Measurements from ENCODE around the gene FAM118B.
"Not testable (repeated sequence)": the region's sequence is repeated elsewhere in the genome, so short reads cannot be mapped to it uniquely, and the experiment has no call there.

Gene FAM118B

GRCh38 chr11:126297004-126297403, 85.4 kb downstream of the FAM118B start:
- peaks cover 0 to 21% (median 0%) of the 10 kb centered on the region in 10 experiments; a peak in 7 of 20 replicates for H3K4me1 ChIP-seq
- H3K4me3 ChIP-seq, result no peak overlapping the region
- H3K27me3 ChIP-seq, result no peaks in the 10 kb centered on the region
- H3K4me2 ChIP-seq, result no peak overlapping the region
- no peaks in the 10 kb centered on the region for H3K9me3 ChIP-seq (replicated peaks in 1 of 11)
- no peak overlapping the region for H3K9ac ChIP-seq
- TF ChIP-seq Cebpa-rat (IDR thresholded peaks at IDR 0.05), result no peak
- H3K36me3 ChIP-seq, result peaks cover 24 to 73% (median 46%) of the 10 kb centered on the region in 11 experiments
- peaks cover 0 to 16% (median 0%) of the 10 kb centered on the region in 11 experiments; a peak in 2 of 22 replicates for H4K20me1 ChIP-seq
- no peak overlapping the region for H3K27ac ChIP-seq

GRCh38 chr11:126303623-126304456, 92.3 kb downstream of the FAM118B start, which contains the start of gene DCPS:
Gene DCPS (plus strand): TSS chr11:126304060. CDS start chr11:126304081, 21 bp downstream.
- peak within 1 kb of the TSS; percentile 61 to 77 (median 70) for H3K4me3 ChIP-seq
- H4K20me1 ChIP-seq, result peaks cover 0 to 4% (median 0%) of the 10 kb centered on the region in 11 experiments; a peak in 3 of 22 replicates
- H3K4me1 ChIP-seq, result peaks cover 17 to 41% (median 32%) of the 10 kb centered on the region in 10 experiments
- no peaks in the 10 kb centered on the region for H3K27me3 ChIP-seq
- H3K27ac ChIP-seq, result peak within 1 kb of the TSS; percentile 85 to 95 (median 92)
- H3K36me3 ChIP-seq, result peaks cover 5 to 42% (median 15%) of the 10 kb centered on the region in 11 experiments; a peak in 17 of 22 replicates
- H3K9me3 ChIP-seq (replicated peaks in 1 of 11), result no peaks in the 10 kb centered on the region
- H3K9ac ChIP-seq, result peak within 1 kb of the TSS; percentile 87 to 95 (median 93)
- peak within 1 kb of the TSS; percentile 82 to 95 (median 90) for H3K4me2 ChIP-seq
- TF ChIP-seq Cebpa-rat (IDR thresholded peaks at IDR 0.05), result no peak

- peaks cover 0 to 4% (median 0%) of the 10 kb centered on the region in 11 experiments; a peak in 3 of 22 replicates for H4K20me1 ChIP-seq
- peak overlapping the region; percentile 87 to 95 (median 93) for H3K9ac ChIP-seq
- peak overlapping the region; percentile 82 to 95 (median 90) for H3K4me2 ChIP-seq
- peak overlapping the region; percentile 85 to 95 (median 92); a peak in 21 of 22 replicates for H3K27ac ChIP-seq
- peaks cover 5 to 44% (median 18%) of the 10 kb centered on the region in 11 experiments; a peak in 15 of 22 replicates for H3K36me3 ChIP-seq
- peak overlapping the region; percentile 61 to 77 (median 70) for H3K4me3 ChIP-seq
- H3K9me3 ChIP-seq (replicated peaks in 1 of 11), result no peaks in the 10 kb centered on the region
- H3K4me1 ChIP-seq, result peaks cover 17 to 41% (median 32%) of the 10 kb centered on the region in 10 experiments
- no peaks in the 10 kb centered on the region for H3K27me3 ChIP-seq
- TF ChIP-seq Cebpa-rat (IDR thresholded peaks at IDR 0.05), result no peak
Measured at GRCh38 chr11:126304457-126305075, 93.0 kb downstream of the FAM118B start.

GRCh38 chr11:126305699-126306098, 94.1 kb downstream of the FAM118B start:
- no peak for TF ChIP-seq Cebpa-rat (IDR thresholded peaks at IDR 0.05)
- no peak overlapping the region for H3K27ac ChIP-seq
- peaks cover 19 to 46% (median 33%) of the 10 kb centered on the region in 10 experiments for H3K4me1 ChIP-seq
- peaks cover 0 to 8% (median 2%) of the 10 kb centered on the region in 11 experiments; a peak in 10 of 22 replicates for H4K20me1 ChIP-seq
- H3K9me3 ChIP-seq (replicated peaks in 1 of 11), result no peaks in the 10 kb centered on the region
- peak overlapping the region in 6 of 11 experiments; percentile 7 to 86 (median 47); a peak in 4 of 22 replicates for H3K4me2 ChIP-seq
- no peak overlapping the region for H3K4me3 ChIP-seq
- H3K9ac ChIP-seq, result no peak overlapping the region
- H3K36me3 ChIP-seq, result peaks cover 0 to 41% (median 19%) of the 10 kb centered on the region in 11 experiments; a peak in 16 of 22 replicates
- no peaks in the 10 kb centered on the region for H3K27me3 ChIP-seq

- Histone ChIP-seq H3K4me1 (peaks cover 32 to 54% (median 43%) of the 10 kb centered on the region in 10 experiments), H4K20me1 (peaks cover 0 to 14% (median 8%) of the 10 kb centered on the region in 11 experiments; a peak in 10 of 22 replicates), H3K9me3 (replicated peaks in 1 of 11) (no peaks in the 10 kb centered on the region), H3K36me3 (peaks cover 4 to 51% (median 33%) of the 10 kb centered on the region in 11 experiments; a peak in 17 of 22 replicates), H3K27me3 (no peaks in the 10 kb centered on the region), H3K4me3 (no peak overlapping the region), H3K4me2 (0 out of 22 replicates have a peak overlapping the region, but pooled peaks of 2 of the 11 experiments have one; percentile 3 to 8), H3K9ac (no peak overlapping the region), H3K27ac (no peak overlapping the region)
- TF ChIP-seq Cebpa-rat (IDR thresholded peaks at IDR 0.05), result no peak
Measured at GRCh38 chr11:126307706-126308105, 96.1 kb downstream of the FAM118B start.

- Histone ChIP-seq H3K4me2 (0 out of 22 replicates have a peak overlapping the region, but pooled peaks of 1 of the 11 experiments have one; percentile 8), H3K27me3 (no peaks in the 10 kb centered on the region), H3K4me3 (no peak overlapping the region), H3K4me1 (peaks cover 26 to 48% (median 38%) of the 10 kb centered on the region in 10 experiments), H3K27ac (no peak overlapping the region), H3K9me3 (replicated peaks in 1 of 11) (no peaks in the 10 kb centered on the region), H4K20me1 (peaks cover 0 to 14% (median 8%) of the 10 kb centered on the region in 11 experiments; a peak in 10 of 22 replicates), H3K36me3 (peaks cover 4 to 56% (median 39%) of the 10 kb centered on the region in 11 experiments; a peak in 18 of 22 replicates), H3K9ac (no peak overlapping the region)
- no peak for TF ChIP-seq Cebpa-rat (IDR thresholded peaks at IDR 0.05)
Measured at GRCh38 chr11:126308271-126308671, 96.7 kb downstream of the FAM118B start.

- not testable (repeated sequence) for H3K27me3 ChIP-seq; H3K4me2 ChIP-seq; H3K9me3 ChIP-seq (replicated peaks in 1 of 11); H3K27ac ChIP-seq; H3K4me3 ChIP-seq; H3K9ac ChIP-seq
- Histone ChIP-seq H4K20me1 (peaks cover 0 to 14% (median 8%) of the 10 kb centered on the region in 11 experiments; a peak in 10 of 22 replicates), H3K4me1 (peaks cover 24 to 46% (median 37%) of the 10 kb centered on the region in 10 experiments), H3K36me3 (peaks cover 8 to 60% (median 44%) of the 10 kb centered on the region in 11 experiments; a peak in 20 of 22 replicates)
Measured at GRCh38 chr11:126308771-126309170, 97.2 kb downstream of the FAM118B start.

- H3K27me3 ChIP-seq, result no peaks in the 10 kb centered on the region
- TF ChIP-seq Cebpa-rat (IDR thresholded peaks at IDR 0.05), result no peak
- peak overlapping the region in 3 of 11 experiments; percentile 1 to 18 (median 12); a peak in 4 of 22 replicates for H3K4me2 ChIP-seq
- no peak overlapping the region for H3K9ac ChIP-seq
- peaks cover 15 to 35% (median 27%) of the 10 kb centered on the region in 10 experiments; a peak in 17 of 20 replicates for H3K4me1 ChIP-seq
- peaks cover 0 to 4% (median 0%) of the 10 kb centered on the region in 11 experiments; a peak in 2 of 22 replicates for H3K9me3 ChIP-seq (replicated peaks in 1 of 11)
- peaks cover 17 to 76% (median 59%) of the 10 kb centered on the region in 11 experiments; a peak in 20 of 22 replicates for H3K36me3 ChIP-seq
- no peak overlapping the region for H3K27ac ChIP-seq
- H4K20me1 ChIP-seq, result peaks cover 0 to 14% (median 8%) of the 10 kb centered on the region in 11 experiments; a peak in 10 of 22 replicates
- H3K4me3 ChIP-seq, result no peak overlapping the region
Measured at GRCh38 chr11:126310200-126310991, 98.8 kb downstream of the FAM118B start.

All from BLaER1 treated with 17β-estradiol and CSF1 and Interleukin-3, amounts not matched to agents 10 nM and 100 nM (cell line).